ENCODE data around the gene LINC01488.

- TF ChIP-seq SP1 (IDR thresholded peaks at IDR 0.05; ENCODE audit: low read depth): no peak
- TF ChIP-seq CTCF (IDR thresholded peaks at IDR 0.05 in 2 of 3, conservative IDR thresholded peaks at IDR 0.05 in 1 of 3; ENCODE audit: borderline replicate concordance in 1 of 3, insufficient read depth in 1 of 3, low read depth in 2 of 3, low read length in 2 of 3): no peak
- no peak for TF ChIP-seq EZH2 (IDR thresholded peaks at IDR 0.05)
Measured at GRCh38 chr11:69493931-69494821, 12.7 kb downstream of the LINC01488 start.
